GM18861 (cell line): ENCODE results near the gene PDCD2L.
"Not testable (repeated sequence)": the region's sequence is repeated elsewhere in the genome, so short reads cannot be mapped to it uniquely, and the experiment has no call there.

Source experiments
- ATAC-seq: cut with Tn5 transposase; IDR thresholded peaks from one replicate; pipeline ENCODE4 v1.9.1; 2021; ENCODE audit not compliant: unreplicated experiment

PDCD2L gene, protein sequence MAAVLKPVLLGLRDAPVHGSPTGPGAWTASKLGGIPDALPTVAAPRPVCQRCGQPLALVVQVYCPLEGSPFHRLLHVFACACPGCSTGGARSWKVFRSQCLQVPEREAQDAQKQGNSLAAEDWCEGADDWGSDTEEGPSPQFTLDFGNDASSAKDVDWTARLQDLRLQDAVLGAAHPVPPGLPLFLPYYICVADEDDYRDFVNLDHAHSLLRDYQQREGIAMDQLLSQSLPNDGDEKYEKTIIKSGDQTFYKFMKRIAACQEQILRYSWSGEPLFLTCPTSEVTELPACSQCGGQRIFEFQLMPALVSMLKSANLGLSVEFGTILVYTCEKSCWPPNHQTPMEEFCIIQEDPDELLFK

DNA sequence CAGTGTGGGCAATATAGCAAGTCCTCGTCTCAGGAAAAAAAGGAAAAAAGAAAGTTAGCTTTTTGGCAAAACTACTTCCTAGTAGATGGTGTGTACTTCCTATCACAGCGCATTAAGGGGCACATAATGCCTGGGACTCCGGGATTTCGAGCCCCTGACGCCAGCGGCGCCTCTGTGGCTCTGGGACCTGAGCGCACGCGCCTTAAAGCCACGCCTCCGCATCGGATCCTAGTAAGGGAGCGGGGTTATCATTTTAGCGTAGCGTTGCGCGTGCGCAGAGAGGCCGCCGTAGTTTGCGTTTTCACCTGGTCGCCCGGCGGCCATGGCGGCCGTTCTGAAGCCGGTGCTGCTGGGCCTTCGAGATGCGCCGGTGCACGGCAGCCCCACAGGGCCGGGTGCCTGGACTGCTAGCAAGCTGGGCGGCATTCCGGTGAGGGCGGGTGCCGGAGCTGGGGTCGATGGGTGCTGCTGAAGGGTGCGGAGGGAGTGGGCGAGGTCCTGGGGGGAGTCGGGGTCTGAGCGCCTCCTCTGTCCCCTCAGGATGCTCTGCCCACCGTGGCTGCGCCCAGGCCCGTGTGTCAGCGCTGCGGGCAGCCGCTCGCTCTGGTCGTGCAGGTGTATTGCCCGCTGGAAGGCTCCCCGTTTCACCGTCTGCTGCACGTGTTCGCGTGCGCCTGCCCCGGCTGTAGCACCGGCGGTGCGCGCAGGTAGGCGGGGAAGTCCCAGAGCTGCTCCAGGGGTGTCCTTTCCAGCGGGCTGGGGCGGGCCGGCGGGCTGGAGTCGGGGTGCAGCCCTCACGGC lies at the start of gene PDCD2L:
PDCD2L (plus strand) TSS at position 291 of the 801 bp plus-strand sequence; CDS start at position 323, 32 bp downstream.
- peak; percentile 79 for ATAC-seq

DNA sequence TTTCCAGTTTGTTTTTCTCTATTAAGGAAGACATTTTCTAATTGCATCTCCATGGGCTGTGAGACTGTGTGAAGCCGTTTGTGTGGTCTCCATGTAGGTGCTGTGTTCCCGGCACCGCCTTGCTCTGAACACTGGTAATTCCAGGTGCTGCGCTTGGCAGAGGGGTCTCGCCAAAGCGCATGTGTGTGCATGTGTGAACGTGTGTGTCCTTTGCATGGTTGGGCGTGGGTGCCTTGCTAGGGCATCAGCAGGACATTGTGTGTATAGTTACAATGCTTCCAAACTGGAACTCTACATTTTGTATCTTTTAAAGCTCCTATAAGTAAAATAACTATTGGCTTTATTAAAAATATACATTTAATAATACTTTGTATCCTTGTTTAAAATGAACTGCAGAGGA lies 49.0 kb upstream of the PDCD2L start:
- ATAC-seq, result no peak

DNA sequence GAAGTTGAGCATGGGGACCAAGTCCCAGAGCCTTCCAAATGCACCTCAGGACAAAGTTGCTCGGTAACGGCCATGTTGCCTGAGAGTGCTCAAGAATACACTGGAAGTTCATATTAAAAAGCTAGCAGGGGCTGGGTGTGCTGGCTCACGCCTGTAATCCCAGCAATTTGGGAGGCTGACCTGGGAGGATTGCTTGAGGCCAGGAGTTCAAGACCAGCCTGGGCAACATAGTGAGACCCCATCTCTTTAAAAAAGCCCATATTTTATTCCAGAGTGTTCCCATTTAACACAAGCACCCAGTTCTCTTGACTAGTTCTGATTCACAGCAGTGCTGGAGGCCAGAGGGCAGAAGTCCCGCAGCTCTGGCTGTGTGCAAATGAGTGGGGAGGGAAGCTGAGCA lies 47.3 kb upstream of the PDCD2L start:
- ATAC-seq, result no peak

GRCh38 chr19:34357431-34357830 lies 46.8 kb upstream of the PDCD2L start:
- no peak for ATAC-seq

GRCh38 chr19:34359140-34359953 lies 44.9 kb upstream of the PDCD2L start:
- peak; percentile 86 for ATAC-seq

DNA sequence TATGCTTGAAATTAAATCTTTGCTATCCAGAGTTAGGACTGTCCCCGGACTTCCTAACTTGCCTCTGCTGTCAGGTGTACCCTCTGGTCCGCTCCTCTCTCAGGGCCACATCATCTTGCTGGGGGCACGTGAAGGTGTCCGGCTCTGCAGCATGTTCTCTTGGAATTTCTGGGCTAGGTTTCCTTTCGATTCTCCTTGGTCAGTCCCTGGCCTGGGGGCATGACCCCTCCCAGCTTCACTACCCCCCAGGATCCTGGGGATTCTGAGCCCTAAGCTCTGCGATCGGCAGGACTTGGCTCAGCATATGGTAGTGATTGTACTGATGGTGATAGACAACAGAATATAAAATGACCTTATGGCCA lies 44.3 kb upstream of the PDCD2L start:
- no peak for ATAC-seq

- no peak for ATAC-seq
Observed at GRCh38 chr19:34360354-34360909, 43.8 kb upstream of the PDCD2L start.

- ATAC-seq, result no peak
Observed at GRCh38 chr19:34362679-34363069, 41.5 kb upstream of the PDCD2L start.

DNA sequence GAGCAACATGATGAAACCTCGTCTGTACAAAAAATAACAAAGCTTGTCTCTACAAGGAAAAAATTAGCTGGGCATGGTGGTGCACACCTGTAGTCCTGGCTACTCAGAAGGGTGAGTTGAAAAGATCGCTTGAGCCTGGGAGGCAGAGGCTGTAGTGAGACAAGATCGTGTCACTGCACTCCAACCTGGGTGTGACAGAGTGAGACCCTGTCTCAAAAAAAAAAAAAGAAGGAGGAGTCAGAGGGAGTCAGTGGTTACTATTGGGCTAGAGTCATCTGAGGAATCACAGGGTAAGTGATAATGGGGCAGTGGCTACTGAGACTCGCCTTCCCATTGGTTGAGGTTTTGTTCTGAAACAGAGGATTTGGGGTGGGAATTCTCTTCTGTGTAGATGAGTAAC lies 41.1 kb upstream of the PDCD2L start:
- ATAC-seq, result no peak

- ATAC-seq, result no peak
Observed at GRCh38 chr19:34363930-34364329, 40.3 kb upstream of the PDCD2L start.

DNA sequence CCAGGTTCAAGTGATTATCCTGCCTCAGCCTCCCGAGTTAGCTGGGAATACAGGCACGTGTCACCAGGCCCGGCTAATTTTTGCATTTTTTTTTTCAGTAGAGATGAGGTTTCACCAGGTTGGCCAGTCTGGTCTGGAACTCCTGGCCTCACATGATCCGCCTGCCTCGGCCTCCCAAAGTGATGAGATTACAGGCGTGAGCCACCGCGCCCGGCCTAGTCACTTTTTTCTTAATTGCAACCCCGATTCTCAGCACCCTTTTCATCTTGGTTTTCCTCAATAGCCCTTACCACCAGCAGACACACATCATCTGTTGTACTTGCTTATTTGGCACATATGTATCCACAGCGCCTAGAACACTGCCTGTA lies 39.8 kb upstream of the PDCD2L start:
- no peak for ATAC-seq

DNA sequence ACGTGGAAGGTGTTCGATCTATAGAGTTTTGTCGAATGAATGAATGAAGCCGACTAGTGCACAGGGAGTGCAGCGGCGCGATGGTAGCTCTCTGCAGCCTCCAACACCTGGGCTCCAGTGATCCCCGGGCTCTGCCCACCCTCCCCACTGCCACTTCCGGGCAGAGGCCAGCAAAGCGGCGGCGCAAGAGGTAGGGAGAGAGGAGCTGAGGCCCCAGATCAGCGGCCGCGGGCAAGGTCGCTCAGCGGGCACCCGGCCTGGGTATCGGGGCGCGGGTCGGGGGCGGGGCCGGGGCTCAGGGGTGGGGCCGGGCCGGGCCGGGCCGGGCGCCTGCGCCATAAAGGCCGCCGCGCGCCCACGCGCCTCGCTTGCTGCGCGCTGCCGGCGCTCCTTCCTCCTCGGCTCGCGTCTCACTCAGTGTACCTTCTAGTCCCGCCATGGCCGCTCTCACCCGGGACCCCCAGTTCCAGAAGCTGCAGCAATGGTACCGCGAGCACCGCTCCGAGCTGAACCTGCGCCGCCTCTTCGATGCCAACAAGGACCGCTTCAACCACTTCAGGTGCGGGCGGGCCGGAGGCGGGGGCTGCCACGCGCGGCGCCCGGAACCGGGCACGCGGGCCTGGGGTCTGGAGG lies 39.3 kb upstream of the PDCD2L start, which contains the start of gene GPI:
GPI (plus strand) TSS at position 367 of the 633 bp plus-strand sequence; CDS start at position 438, 71 bp downstream.
- peak; percentile 57 for ATAC-seq

DNA sequence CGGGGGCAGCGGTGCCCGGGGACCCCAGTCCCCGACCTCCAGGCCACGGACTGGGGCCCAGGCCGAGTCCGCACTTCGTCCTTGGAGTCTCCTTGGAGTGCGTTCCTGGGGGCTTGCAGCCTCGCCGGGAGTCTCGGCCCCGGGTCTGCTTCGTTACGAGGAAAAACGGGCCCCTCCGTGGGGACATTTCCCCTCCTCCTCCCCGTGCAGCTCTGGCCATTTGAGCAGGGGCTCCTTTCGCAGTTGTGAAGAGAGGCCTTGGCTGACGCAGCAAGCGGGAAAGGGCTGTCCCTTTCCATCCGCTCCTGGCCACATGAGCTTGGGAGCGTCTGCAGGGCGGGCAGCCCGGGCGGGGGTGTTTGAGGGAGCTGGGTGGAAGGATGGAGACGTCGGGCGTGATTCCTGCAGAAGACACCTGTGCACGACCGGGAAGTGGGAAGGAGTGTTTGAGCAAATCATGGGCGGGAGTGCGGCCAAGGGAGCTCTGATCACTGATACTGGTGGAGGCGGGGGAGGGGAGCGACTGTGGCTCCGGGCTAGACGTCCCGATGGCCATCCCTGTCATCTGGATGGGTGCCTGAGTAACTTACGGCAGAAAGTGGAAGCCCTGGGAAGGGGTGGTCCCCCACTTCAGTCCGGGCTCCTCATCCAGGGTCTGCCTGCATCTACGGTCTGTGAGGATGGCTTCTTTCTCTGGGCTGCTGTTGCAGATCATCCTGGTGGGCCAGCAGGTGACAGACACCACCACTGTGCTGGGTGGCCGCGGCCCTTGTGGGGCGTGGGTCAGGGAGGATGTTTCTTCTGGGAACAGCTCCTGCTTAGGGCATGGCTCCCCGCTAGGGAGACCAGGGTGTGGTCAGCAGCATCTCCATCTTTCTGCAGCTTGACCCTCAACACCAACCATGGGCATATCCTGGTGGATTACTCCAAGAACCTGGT lies 38.5 kb upstream of the PDCD2L start:
- no peak for ATAC-seq

GRCh38 chr19:34366738-34367623 lies 37.2 kb upstream of the PDCD2L start:
- ATAC-seq, result no peak

DNA sequence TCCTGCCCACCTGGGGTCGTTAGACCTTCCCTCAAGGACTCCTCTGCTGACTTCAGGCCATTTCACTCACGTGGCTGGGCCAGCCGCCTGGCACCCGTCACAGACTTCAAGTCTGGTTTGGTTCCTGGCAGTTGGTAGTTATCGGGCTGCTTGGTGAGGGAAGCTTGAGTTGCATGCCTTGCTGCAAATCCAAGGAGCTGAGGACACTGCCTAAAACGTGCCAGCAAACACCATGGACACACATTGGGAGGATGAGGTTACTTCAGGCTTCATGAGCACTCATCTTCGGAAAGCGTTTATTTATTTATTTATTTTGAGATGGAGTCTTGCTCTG lies 36.6 kb upstream of the PDCD2L start:
- ATAC-seq, result no peak

- no peak for ATAC-seq
Observed at GRCh38 chr19:34368338-34368737, 35.9 kb upstream of the PDCD2L start.

- ATAC-seq, result not testable (repeated sequence)
Observed at GRCh38 chr19:34369166-34369565, 35.0 kb upstream of the PDCD2L start.

DNA sequence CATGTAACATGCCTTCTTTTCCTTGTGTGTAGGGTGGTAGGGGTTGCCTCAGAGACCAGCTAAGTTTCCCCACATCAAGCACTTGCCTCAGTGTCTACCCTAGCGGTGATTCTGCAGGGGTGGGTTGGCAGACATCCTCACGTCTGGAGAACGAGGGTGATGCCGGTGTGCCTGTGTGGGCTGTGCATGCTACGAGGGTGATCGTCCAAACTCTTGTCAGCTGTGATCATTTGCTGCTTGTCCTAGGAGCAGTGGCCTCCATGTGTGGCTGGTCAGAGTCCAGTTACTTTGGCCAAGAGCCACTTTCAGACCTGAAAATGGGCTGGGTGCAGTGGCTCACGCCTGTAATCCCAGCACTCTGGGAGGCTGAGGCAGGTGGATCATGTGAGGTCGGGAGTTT lies 34.1 kb upstream of the PDCD2L start:
- ATAC-seq, result no peak

DNA sequence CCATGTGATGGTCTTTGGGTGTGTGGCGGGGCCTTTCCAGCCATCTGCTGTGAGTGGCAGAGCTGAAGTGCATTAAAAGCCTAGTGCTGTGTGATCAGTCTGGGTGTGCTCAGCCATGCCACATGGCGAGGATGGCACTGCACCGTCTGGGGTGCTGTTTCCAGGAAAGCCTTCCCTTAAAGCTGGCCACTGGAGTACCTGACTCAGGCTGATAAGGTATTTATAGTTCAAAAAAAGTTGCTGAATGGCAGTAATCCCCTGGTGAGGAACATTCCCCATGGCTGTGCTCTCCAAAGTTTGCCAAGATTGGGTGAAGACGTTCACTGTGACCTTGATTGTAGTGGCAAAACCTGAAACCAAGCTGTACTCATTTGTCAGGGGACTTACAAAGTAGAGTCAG lies 33.2 kb upstream of the PDCD2L start:
- no peak for ATAC-seq
